Putamen (tissue), 1 donor: ENCODE data around the gene MFSD11.
"Not testable (repeated sequence)": the region's sequence is repeated elsewhere in the genome, so short reads cannot be mapped to it uniquely, and the experiment has no call there.

ENCODE experiments used
- DNase-seq: peaks from one replicate; pipeline ENCODE4 v3.0.0-alpha.2; 2016; ENCODE audit warnings: low spot score

MFSD11 gene

GRCh38 chr17:76805319-76805718, 67.4 kb downstream of the MFSD11 start:
- DNase-seq, result no peak

GRCh38 chr17:76806151-76806550, 68.2 kb downstream of the MFSD11 start:
- DNase-seq, result not testable (repeated sequence)

GRCh38 chr17:76806767-76807166, 68.8 kb downstream of the MFSD11 start:
- DNase-seq, result not testable (repeated sequence)

GRCh38 chr17:76808326-76808725, 70.4 kb downstream of the MFSD11 start:
- no peak for DNase-seq

- no peak for DNase-seq
These were observed 73.0 kb downstream of the MFSD11 start for GRCh38 chr17:76810956-76811355.

GRCh38 chr17:76811834-76812233, 73.9 kb downstream of the MFSD11 start:
- DNase-seq, result no peak

- no peak for DNase-seq
These were observed 74.3 kb downstream of the MFSD11 start for GRCh38 chr17:76812263-76812662.

GRCh38 chr17:76812968-76813367, 75.0 kb downstream of the MFSD11 start:
- DNase-seq, result no peak

GRCh38 chr17:76815907-76816589, 78.1 kb downstream of the MFSD11 start:
- not testable (repeated sequence) for DNase-seq

- DNase-seq, result peak; percentile 47
These were observed 78.7 kb downstream of the MFSD11 start for GRCh38 chr17:76816590-76817135.

GRCh38 chr17:76820039-76820438, 82.1 kb downstream of the MFSD11 start:
- DNase-seq, result no peak

GRCh38 chr17:76820561-76820960, 82.6 kb downstream of the MFSD11 start:
- no peak for DNase-seq

- DNase-seq, result no peak
These were observed 84.4 kb downstream of the MFSD11 start for GRCh38 chr17:76822184-76822778.

- no peak for DNase-seq
These were observed 86.2 kb downstream of the MFSD11 start for GRCh38 chr17:76824093-76824492.

- DNase-seq, result no peak
These were observed 88.6 kb downstream of the MFSD11 start for GRCh38 chr17:76826330-76827068.

- DNase-seq, result no peak
These were observed 89.8 kb downstream of the MFSD11 start for GRCh38 chr17:76827736-76828135.
